GM12801 (cell line): Measurements from ENCODE around the gene LIPM.

Experiments used
- TF ChIP-seq, protein P1 (sequence below): IDR thresholded peaks from one replicate; pipeline ENCODE4 v1.5.1; 2011; ENCODE audit warnings: control low read depth; ENCODE audit not compliant: insufficient read length; ENCODE audit errors: extremely low read depth

The LIPM gene

GRCh38 chr10:88764110-88764509 lies 38.4 kb upstream of the LIPM start:
- TF ChIP-seq, protein P1, sequence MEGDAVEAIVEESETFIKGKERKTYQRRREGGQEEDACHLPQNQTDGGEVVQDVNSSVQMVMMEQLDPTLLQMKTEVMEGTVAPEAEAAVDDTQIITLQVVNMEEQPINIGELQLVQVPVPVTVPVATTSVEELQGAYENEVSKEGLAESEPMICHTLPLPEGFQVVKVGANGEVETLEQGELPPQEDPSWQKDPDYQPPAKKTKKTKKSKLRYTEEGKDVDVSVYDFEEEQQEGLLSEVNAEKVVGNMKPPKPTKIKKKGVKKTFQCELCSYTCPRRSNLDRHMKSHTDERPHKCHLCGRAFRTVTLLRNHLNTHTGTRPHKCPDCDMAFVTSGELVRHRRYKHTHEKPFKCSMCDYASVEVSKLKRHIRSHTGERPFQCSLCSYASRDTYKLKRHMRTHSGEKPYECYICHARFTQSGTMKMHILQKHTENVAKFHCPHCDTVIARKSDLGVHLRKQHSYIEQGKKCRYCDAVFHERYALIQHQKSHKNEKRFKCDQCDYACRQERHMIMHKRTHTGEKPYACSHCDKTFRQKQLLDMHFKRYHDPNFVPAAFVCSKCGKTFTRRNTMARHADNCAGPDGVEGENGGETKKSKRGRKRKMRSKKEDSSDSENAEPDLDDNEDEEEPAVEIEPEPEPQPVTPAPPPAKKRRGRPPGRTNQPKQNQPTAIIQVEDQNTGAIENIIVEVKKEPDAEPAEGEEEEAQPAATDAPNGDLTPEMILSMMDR, result no peak

DNA sequence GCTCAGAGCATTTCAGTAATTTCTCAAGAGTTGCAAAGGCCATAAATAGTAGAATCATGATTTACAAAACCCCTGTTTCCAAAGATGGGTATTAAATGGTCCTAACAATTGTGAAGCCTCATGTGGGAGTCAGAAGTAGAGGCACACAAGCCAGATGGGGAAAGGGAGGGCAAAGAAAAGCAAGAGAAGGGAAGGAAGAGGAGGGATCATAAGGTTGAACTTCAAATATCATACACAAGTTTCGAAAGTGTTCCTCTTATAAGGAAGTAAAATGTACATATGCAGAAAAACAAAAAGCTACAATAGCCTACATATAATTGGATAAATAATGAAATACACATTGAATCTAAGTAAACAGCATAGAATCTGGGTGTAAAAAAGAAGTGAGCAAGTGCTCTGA lies 36.7 kb upstream of the LIPM start:
- TF ChIP-seq, protein P1, result no peak

GRCh38 chr10:88769384-88769783 lies 33.1 kb upstream of the LIPM start:
- TF ChIP-seq, protein P1, result no peak

DNA sequence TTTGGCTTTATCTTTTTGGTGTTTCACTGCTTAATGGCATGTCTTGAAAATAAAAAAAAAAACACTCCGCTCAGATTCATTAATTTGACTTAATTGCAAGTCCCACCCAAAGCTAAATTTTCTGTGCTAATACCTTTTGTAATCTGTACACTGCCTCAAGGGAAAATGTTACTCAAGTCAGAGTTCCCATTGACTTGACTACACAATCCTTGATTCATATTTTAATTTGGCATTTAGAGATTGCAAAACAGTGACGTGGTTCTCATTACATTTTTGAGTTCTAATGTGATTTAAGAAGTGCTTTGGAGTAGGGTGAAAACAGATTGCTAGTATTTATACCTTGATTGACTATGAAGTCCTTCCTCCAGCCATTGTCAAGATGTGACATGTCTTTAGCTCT lies 21.3 kb upstream of the LIPM start:
- TF ChIP-seq, protein P1, result no peak

DNA sequence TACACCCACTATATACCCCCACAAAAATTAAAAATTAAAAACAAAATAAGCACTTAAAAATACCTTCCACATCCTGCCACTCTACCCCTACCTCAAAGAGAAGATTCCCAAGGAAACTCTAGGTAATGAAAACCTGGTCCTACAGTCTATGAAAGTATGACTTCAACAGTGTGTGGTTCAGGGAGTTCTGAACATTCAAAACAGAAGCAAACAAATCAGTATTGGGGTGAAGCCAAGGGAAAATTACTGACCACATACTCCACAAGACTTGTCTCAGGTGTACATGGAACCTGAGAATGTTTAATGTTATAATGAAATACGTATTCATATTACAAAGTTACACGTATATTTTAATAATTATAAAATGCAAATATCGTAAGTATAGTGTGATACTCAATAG lies 20.3 kb upstream of the LIPM start:
- TF ChIP-seq, protein P1, result no peak

GRCh38 chr10:88783724-88784123 lies 18.8 kb upstream of the LIPM start:
- TF ChIP-seq, protein P1, result no peak

GRCh38 chr10:88786032-88786770 lies 16.3 kb upstream of the LIPM start:
- TF ChIP-seq, protein P1, result no peak
